Transverse colon (tissue), 3 donors: ENCODE results near the gene SKIDA1.

Source experiments
- EP300 ChIP-seq: sonication (generic); formaldehyde crosslinking; IDR thresholded peaks from one replicate; pipeline ENCODE4 v1.6.1; 2017; ENCODE audit warnings: antibody characterized with exemption, low read depth
- POLR2A ChIP-seq: fragments of 450-650 bp; IDR thresholded peaks from one replicate; pipeline ENCODE4 v1.6.1; 2016; ENCODE audit warnings: antibody characterized with exemption, mild to moderate bottlenecking, moderate library complexity
- TF ChIP-seq, protein P1 (sequence below), 5 experiments: fragments of 200-600 bp in 3 of 5; fragments of 450-650 bp in 2 of 5; sonication (generic) in 3 of 5; IDR thresholded peaks; 1 replicate in 2 of 5; 2 replicates in 3 of 5; pipeline ENCODE4 v1.5.1; 2016 to 2017; ENCODE audit warnings: antibody characterized with exemption in 5 of 5, inconsistent platforms in 3 of 5, mild to moderate bottlenecking in 2 of 5, moderate library complexity in 1 of 5

- TF ChIP-seq, protein P1, sequence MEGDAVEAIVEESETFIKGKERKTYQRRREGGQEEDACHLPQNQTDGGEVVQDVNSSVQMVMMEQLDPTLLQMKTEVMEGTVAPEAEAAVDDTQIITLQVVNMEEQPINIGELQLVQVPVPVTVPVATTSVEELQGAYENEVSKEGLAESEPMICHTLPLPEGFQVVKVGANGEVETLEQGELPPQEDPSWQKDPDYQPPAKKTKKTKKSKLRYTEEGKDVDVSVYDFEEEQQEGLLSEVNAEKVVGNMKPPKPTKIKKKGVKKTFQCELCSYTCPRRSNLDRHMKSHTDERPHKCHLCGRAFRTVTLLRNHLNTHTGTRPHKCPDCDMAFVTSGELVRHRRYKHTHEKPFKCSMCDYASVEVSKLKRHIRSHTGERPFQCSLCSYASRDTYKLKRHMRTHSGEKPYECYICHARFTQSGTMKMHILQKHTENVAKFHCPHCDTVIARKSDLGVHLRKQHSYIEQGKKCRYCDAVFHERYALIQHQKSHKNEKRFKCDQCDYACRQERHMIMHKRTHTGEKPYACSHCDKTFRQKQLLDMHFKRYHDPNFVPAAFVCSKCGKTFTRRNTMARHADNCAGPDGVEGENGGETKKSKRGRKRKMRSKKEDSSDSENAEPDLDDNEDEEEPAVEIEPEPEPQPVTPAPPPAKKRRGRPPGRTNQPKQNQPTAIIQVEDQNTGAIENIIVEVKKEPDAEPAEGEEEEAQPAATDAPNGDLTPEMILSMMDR (IDR thresholded peaks at IDR 0.05), result no peak
- TF ChIP-seq POLR2A (no peak), EP300 (no peak)
These were observed 27.2 kb upstream of the SKIDA1 start for GRCh38 chr10:21552638-21553037.
